IMR-90 (cell line): ENCODE data around the gene EEF1B2. TPM values are rescaled to one million over a fixed set of nuclear protein-coding genes. Genes with fewer than 3 reads are reported as not detected.

Experiments
- ATAC-seq: fragments of 200-7000 bp; cut with Tn5 transposase; 2 replicates; pipeline ENCODE4 v1.9.1; 2020; ENCODE audit warnings: low read depth, mild to moderate bottlenecking, moderate library complexity
- BruUV-seq: library from RNA; stranded (reverse); fragments of 400-500 nt; replicated peaks from 2 replicates; lab custom pipeline; 2021; lab: Mats Ljungman, UMichigan
- CTCF ChIA-PET: fragments of 300-600 bp; formaldehyde crosslinking; extraction: SDS; loops from one replicate; lab custom pipeline; 2021; ENCODE audit warnings: antibody characterized with exemption; lab: Yijun Ruan, JAX
- POLR2A ChIA-PET: fragments of 300-600 bp; sonication (Branson Sonifier 250); formaldehyde crosslinking; loops from one replicate; lab custom pipeline; 2022; ENCODE audit warnings: antibody characterized with exemption; ENCODE audit not compliant: unreplicated experiment; lab: Charles Lee
- DNase-seq: peaks from one replicate; pipeline ENCODE4 v3.0.0; 2013
- H2AFZ ChIP-seq: replicated peaks from 2 replicates; pipeline ENCODE3; 2013; ENCODE audit warnings: low read length, mild to moderate bottlenecking; ENCODE audit not compliant: poor library complexity
- H2AK5ac ChIP-seq: 2 replicates; pipeline ENCODE4 v1.6.1; 2013; ENCODE audit warnings: low read depth, low read length, inconsistent platforms
- H2AK9ac ChIP-seq: replicated peaks from 2 replicates; pipeline ENCODE3; 2013; ENCODE audit warnings: mild to moderate bottlenecking, low read depth, low read length, moderate library complexity; ENCODE audit not compliant: poor library complexity
- H2BK120ac ChIP-seq: 2 replicates; pipeline ENCODE4 v1.6.1; 2013; ENCODE audit warnings: low read depth, low read length, inconsistent platforms
- H2BK15ac ChIP-seq: 3 replicates; pipeline ENCODE4 v1.6.1; 2013; ENCODE audit warnings: low read depth, low read length, inconsistent platforms
- H2BK20ac ChIP-seq: 2 replicates; pipeline ENCODE4 v1.6.1; 2013; ENCODE audit warnings: low read depth, mild to moderate bottlenecking, inconsistent platforms, low read length, moderate library complexity
- H2BK5ac ChIP-seq: 2 replicates; pipeline ENCODE4 v1.6.1; 2013; ENCODE audit warnings: mild to moderate bottlenecking, low read depth, low read length, inconsistent platforms; ENCODE audit not compliant: poor library complexity, severe bottlenecking
- H3K14ac ChIP-seq: replicated peaks from 2 replicates; pipeline ENCODE4 v1.6.1; 2013; ENCODE audit warnings: low read depth, low read length, inconsistent platforms
- H3K18ac ChIP-seq: 2 replicates; pipeline ENCODE4 v1.6.1; 2013; ENCODE audit warnings: low read depth, low read length, control low read depth
- H3K23ac ChIP-seq: 2 replicates; pipeline ENCODE4 v1.6.1; 2013; ENCODE audit warnings: low read depth, low read length, inconsistent platforms
- H3K27ac ChIP-seq: 2 replicates; pipeline ENCODE4 v1.5.1; 2013; ENCODE audit warnings: mild to moderate bottlenecking, control low read depth, low read length; ENCODE audit not compliant: insufficient read depth
- H3K27me3 ChIP-seq: 2 replicates; pipeline ENCODE4 v1.6.1; 2013; ENCODE audit warnings: low read length; ENCODE audit not compliant: control insufficient read depth, insufficient read depth
- H3K36me3 ChIP-seq: 2 replicates; pipeline ENCODE4 v1.6.1; 2013; ENCODE audit warnings: low read length, mixed read lengths; ENCODE audit not compliant: control insufficient read depth, insufficient read depth
- H3K4ac ChIP-seq: 2 replicates; pipeline ENCODE4 v1.6.1; 2013; ENCODE audit warnings: low read depth, low read length, inconsistent platforms
- H3K4me1 ChIP-seq: 2 replicates; pipeline ENCODE4 v1.6.1; 2013; ENCODE audit warnings: low read length, mixed read lengths; ENCODE audit not compliant: control insufficient read depth, insufficient read depth
- H3K4me2 ChIP-seq: 2 replicates; pipeline ENCODE4 v1.6.1; 2013; ENCODE audit warnings: low read depth, mild to moderate bottlenecking, control low read depth, low read length, moderate library complexity
- H3K4me3 ChIP-seq: 2 replicates; pipeline ENCODE4 v1.5.1; 2013; ENCODE audit warnings: low read depth, mild to moderate bottlenecking, control low read depth, low read length, moderate library complexity; ENCODE audit not compliant: insufficient read depth
- H3K56ac ChIP-seq: 2 replicates; pipeline ENCODE4 v1.6.1; 2013; ENCODE audit warnings: low read length, inconsistent platforms; ENCODE audit not compliant: insufficient read depth; ENCODE audit errors: extremely low read depth
- H3K79me1 ChIP-seq, 2 experiments: 2 replicates each; pipeline ENCODE4 v1.6.1; 2013; ENCODE audit warnings: low read length in 2 of 2, inconsistent platforms in 1 of 2, low read depth in 1 of 2
- H3K9ac ChIP-seq: 2 replicates; pipeline ENCODE4 v1.6.1; 2013; ENCODE audit warnings: low read depth, low read length, control low read depth
- H3K9me1 ChIP-seq: 2 replicates; pipeline ENCODE4 v1.6.1; 2013; ENCODE audit warnings: low read length, inconsistent platforms; ENCODE audit not compliant: insufficient read depth
- H3K9me3 ChIP-seq: 2 replicates; pipeline ENCODE4 v1.6.1; 2013; ENCODE audit warnings: low read length; ENCODE audit not compliant: control insufficient read depth, insufficient read depth
- H4K20me1 ChIP-seq: 2 replicates; pipeline ENCODE4 v1.6.1; 2013; ENCODE audit warnings: low read length, inconsistent platforms; ENCODE audit not compliant: insufficient read depth
- H4K5ac ChIP-seq: 2 replicates; pipeline ENCODE4 v1.6.1; 2013; ENCODE audit warnings: mild to moderate bottlenecking, low read depth, low read length, control low read depth
- H4K8ac ChIP-seq, 2 experiments: 2 replicates each; pipeline ENCODE4 v1.6.1; 2013; ENCODE audit warnings: low read depth in 2 of 2, low read length in 2 of 2, control low read depth in 1 of 2, inconsistent platforms in 1 of 2
- H4K91ac ChIP-seq: 2 replicates; pipeline ENCODE4 v1.6.1; 2013; ENCODE audit warnings: low read depth, low read length, inconsistent platforms; ENCODE audit not compliant: insufficient read depth
- BHLHE40 ChIP-seq: fragments of 150-350 bp; IDR thresholded peaks from 2 replicates; pipeline ENCODE4 v1.6.1; 2016; ENCODE audit warnings: mild to moderate bottlenecking, low read depth, low read length
- CEBPB ChIP-seq: IDR thresholded peaks from 2 replicates; pipeline ENCODE4 v1.6.1; 2012; ENCODE audit warnings: low read depth, low read length, improper control_type of control experiment
- CHD1 ChIP-seq: IDR thresholded peaks from 2 replicates; pipeline ENCODE4 v1.6.1; 2012; ENCODE audit warnings: low read depth, low read length, improper control_type of control experiment
- ELK1 ChIP-seq: fragments of 150-350 bp; IDR thresholded peaks from 2 replicates; pipeline ENCODE4 v1.6.1; 2016; ENCODE audit warnings: low read depth, mild to moderate bottlenecking, low read length, moderate library complexity, borderline replicate concordance
- MAFK ChIP-seq: IDR thresholded peaks from 2 replicates; pipeline ENCODE4 v1.6.1; 2012; ENCODE audit warnings: low read depth, low read length, improper control_type of control experiment
- MAZ ChIP-seq: IDR thresholded peaks from 2 replicates; pipeline ENCODE4 v1.6.1; 2012; ENCODE audit warnings: low read depth, mild to moderate bottlenecking, low read length, improper control_type of control experiment, moderate library complexity, borderline replicate concordance
- MXI1 ChIP-seq: IDR thresholded peaks from 2 replicates; pipeline ENCODE4 v1.6.1; 2012; ENCODE audit warnings: low read depth, mild to moderate bottlenecking, low read length, moderate library complexity, borderline replicate concordance
- NFE2L2 ChIP-seq: fragments of 150-350 bp; IDR thresholded peaks from 2 replicates; pipeline ENCODE4 v1.6.1; 2016; ENCODE audit warnings: low read depth, mild to moderate bottlenecking, low read length
- RAD21 ChIP-seq: IDR thresholded peaks from 2 replicates; pipeline ENCODE4 v1.6.1; 2012; ENCODE audit warnings: low read length, improper control_type of control experiment
- RCOR1 ChIP-seq: IDR thresholded peaks from 2 replicates; pipeline ENCODE4 v1.6.1; 2012; ENCODE audit warnings: mild to moderate bottlenecking, low read length, improper control_type of control experiment; ENCODE audit not compliant: insufficient replicate concordance
- RFX5 ChIP-seq: IDR thresholded peaks from 2 replicates; pipeline ENCODE4 v1.8.0; 2012; ENCODE audit warnings: low read depth, mild to moderate bottlenecking, low read length, moderate library complexity
- SMC3 ChIP-seq: fragments of 150-350 bp; IDR thresholded peaks from 2 replicates; pipeline ENCODE4 v1.6.1; 2016; ENCODE audit warnings: low read depth, mild to moderate bottlenecking, antibody characterized with exemption, low read length, moderate library complexity
- WGBS, 2 experiments: methylation state at CpG; one replicate each; pipeline versions ENCODE4 v1.1.5 to v1.1.7; 2013; ENCODE audit warnings: missing lambda C conversion rate in 2 of 2; ENCODE audit not compliant: insufficient read length in 1 of 2; ENCODE audit errors: extremely low coverage in 2 of 2; 5-methylcytosine and 5-hydroxymethylcytosine counted together
- dilution Hi-C: fragments of 300-500 bp; cut with HindIII; formaldehyde crosslinking; loops from one replicate; pipeline ENCODE4 v1.14.3; 2018; ENCODE audit warnings: low sequenced_read_pairs; ENCODE audit not compliant: unreplicated experiment
- in situ Hi-C: fragments of 300-500 bp; cut with MboI; formaldehyde crosslinking; loops from 3 replicates; pipeline ENCODE4 v1.14.3; 2019; ENCODE audit warnings: low sequenced_read_pairs, inconsistent platforms, mixed read lengths
- intact Hi-C: fragments of 100-400 bp; cut with micrococcal nuclease; formaldehyde crosslinking; loops from 2 replicates; pipeline ENCODE4 v1.10.0; 2022
- polyA plus RNA-seq, 3 experiments: library from polyadenylated mRNA; depleted of rRNA; stranded (reverse); fragments of >200 nt; gene quantifications; 2 replicates each; pipeline ENCODE4 v1.2.3, GENCODE V29; 2012; ENCODE audit warnings: low replicate concordance in 1 of 3
- total RNA-seq: library from RNA; depleted of rRNA; stranded (reverse); fragments of >200 nt; gene quantifications from 2 replicates; pipeline ENCODE4 v1.2.3, GENCODE V29; 2012
- TF ChIP-seq, protein P1 (sequence below): fragments of 150-350 bp; IDR thresholded peaks from 2 replicates; pipeline ENCODE4 v1.6.1; 2017; ENCODE audit warnings: mild to moderate bottlenecking, antibody characterized with exemption, low read length, low read depth
- TF ChIP-seq, protein P2 (sequence below): conservative IDR thresholded peaks from 2 replicates; pipeline ENCODE4 v1.5.1; 2012; ENCODE audit warnings: mild to moderate bottlenecking, low read depth, low read length, improper control_type of control experiment

EEF1B2 gene
- total and polyA plus RNA-seq, 2 of the 4 experiments (the other 2 are of a cell fraction) = 574 to 751 TPM

DNA sequence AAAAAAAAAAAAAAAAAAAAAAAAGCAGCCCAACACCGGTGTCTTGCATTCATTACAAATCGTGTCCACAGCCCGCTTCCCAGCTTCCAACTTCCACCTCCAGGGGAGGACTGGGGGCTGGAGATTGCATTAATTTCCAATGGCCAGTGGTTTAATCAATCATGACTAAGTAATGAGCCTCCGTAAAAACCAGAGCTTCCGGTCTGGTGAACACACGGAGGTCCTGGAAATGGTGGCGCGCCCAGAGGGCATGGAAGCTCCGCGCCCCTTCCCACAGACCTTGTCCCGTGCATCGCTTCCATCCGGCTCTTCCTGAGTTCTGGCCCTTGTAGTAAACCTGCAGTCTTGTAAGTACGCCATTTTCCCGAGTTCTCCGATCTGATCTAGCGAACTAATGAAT lies 43.6 kb downstream of the EEF1B2 start:
- DNase-seq (no peak), ATAC-seq (no peak)
- H3K9me1 ChIP-seq = no peaks in the 10 kb centered on the region
- no peak overlapping the region for H3K4ac ChIP-seq
- H4K91ac ChIP-seq = no peak overlapping the region
- H2AFZ ChIP-seq = no peak overlapping the region
- no peak overlapping the region for H2BK120ac ChIP-seq
- no peak overlapping the region for H3K4me2 ChIP-seq
- no peaks in the 10 kb centered on the region for H3K4me1 ChIP-seq
- no peak overlapping the region for H3K23ac ChIP-seq
- H4K20me1 ChIP-seq = no peaks in the 10 kb centered on the region
- no peaks in the 10 kb centered on the region; the same call in none of the 2 replicates for H3K27me3 ChIP-seq
- H2AK9ac ChIP-seq = no peak overlapping the region
- no peak overlapping the region for H3K9ac ChIP-seq
- no peak overlapping the region for H3K14ac ChIP-seq
- no peak overlapping the region for H4K8ac ChIP-seq
- CTCF ChIA-PET = interaction anchor here (0.6 kb wide), 1 partner anchor 64 kb away, joined by 3 read pairs; no protein-coding TSS in a partner anchor
- POLR2A ChIA-PET = no interaction called here
- TF ChIP-seq RCOR1 (no peak), SMC3 (no peak), NFE2L2 (no peak), BHLHE40 (no peak), RFX5 (no peak), RAD21 (no peak), MAFK (no peak), MXI1 (no peak), ELK1 (no peak), CEBPB (no peak), MAZ (no peak), CHD1 (no peak)
- TF ChIP-seq, protein P1, sequence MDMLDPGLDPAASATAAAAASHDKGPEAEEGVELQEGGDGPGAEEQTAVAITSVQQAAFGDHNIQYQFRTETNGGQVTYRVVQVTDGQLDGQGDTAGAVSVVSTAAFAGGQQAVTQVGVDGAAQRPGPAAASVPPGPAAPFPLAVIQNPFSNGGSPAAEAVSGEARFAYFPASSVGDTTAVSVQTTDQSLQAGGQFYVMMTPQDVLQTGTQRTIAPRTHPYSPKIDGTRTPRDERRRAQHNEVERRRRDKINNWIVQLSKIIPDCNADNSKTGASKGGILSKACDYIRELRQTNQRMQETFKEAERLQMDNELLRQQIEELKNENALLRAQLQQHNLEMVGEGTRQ = no peak
- TF ChIP-seq, protein P2, sequence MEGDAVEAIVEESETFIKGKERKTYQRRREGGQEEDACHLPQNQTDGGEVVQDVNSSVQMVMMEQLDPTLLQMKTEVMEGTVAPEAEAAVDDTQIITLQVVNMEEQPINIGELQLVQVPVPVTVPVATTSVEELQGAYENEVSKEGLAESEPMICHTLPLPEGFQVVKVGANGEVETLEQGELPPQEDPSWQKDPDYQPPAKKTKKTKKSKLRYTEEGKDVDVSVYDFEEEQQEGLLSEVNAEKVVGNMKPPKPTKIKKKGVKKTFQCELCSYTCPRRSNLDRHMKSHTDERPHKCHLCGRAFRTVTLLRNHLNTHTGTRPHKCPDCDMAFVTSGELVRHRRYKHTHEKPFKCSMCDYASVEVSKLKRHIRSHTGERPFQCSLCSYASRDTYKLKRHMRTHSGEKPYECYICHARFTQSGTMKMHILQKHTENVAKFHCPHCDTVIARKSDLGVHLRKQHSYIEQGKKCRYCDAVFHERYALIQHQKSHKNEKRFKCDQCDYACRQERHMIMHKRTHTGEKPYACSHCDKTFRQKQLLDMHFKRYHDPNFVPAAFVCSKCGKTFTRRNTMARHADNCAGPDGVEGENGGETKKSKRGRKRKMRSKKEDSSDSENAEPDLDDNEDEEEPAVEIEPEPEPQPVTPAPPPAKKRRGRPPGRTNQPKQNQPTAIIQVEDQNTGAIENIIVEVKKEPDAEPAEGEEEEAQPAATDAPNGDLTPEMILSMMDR = no peak
- H3K56ac ChIP-seq = no peak overlapping the region
- in situ Hi-C loops = no loop called here
- BruUV-seq = no TSS peak
- H3K4me3 ChIP-seq = no peak overlapping the region
- intact Hi-C loops = no loop called here
- no peak overlapping the region for H2BK15ac ChIP-seq
- H2BK20ac ChIP-seq = no peak overlapping the region
- H3K79me1 ChIP-seq = no peaks in the 10 kb centered on the region
- no peaks in the 10 kb centered on the region for H3K9me3 ChIP-seq
- dilution Hi-C loops = no loop called here
- H2AK5ac ChIP-seq = no peak overlapping the region
- no peak overlapping the region for H3K18ac ChIP-seq
- H3K27ac ChIP-seq = no peak overlapping the region
- H3K36me3 ChIP-seq = no peaks in the 10 kb centered on the region
- 94% methylated on average over 12 of the region's 17 CpGs; no CpG with 5 or more reads in 1 of the 2 experiments for WGBS, 2 experiments
- H4K5ac ChIP-seq = no peak overlapping the region
- H2BK5ac ChIP-seq = no peak overlapping the region
